PFSK-1 (cell line): ENCODE results near the gene ZNF609.

Experiments
- FOXP2 ChIP-seq: optimal IDR thresholded peaks from 2 replicates; pipeline ENCODE3; 2011; ENCODE audit warnings: borderline replicate concordance, control low read depth, inconsistent platforms; ENCODE audit not compliant: insufficient read depth; ENCODE audit errors: extremely low read length, extremely low read depth
- POLR2AphosphoS5 ChIP-seq: IDR thresholded peaks from 2 replicates; pipeline ENCODE4 v1.6.1; 2012; ENCODE audit warnings: low read depth, mild to moderate bottlenecking, control low read depth, low read length, moderate library complexity
- SIN3A ChIP-seq: IDR thresholded peaks from 2 replicates; pipeline ENCODE4 v1.6.1; 2012; ENCODE audit warnings: mild to moderate bottlenecking, low read length, moderate library complexity, borderline replicate concordance; ENCODE audit not compliant: insufficient read depth
- TAF1 ChIP-seq: IDR thresholded peaks from 2 replicates; pipeline ENCODE4 v1.6.1; 2012; ENCODE audit warnings: low read length, control low read depth, borderline replicate concordance; ENCODE audit not compliant: insufficient read depth
- TF ChIP-seq, protein P1 (sequence below), 2 experiments: IDR thresholded peaks; 2 replicates each; pipeline versions ENCODE4 v1.6.1 to v1.8.0; 2011 to 2012; ENCODE audit warnings: low read depth in 2 of 2, low read length in 2 of 2, control low read depth in 1 of 2, inconsistent platforms in 1 of 2, mild to moderate bottlenecking in 1 of 2, moderate library complexity in 1 of 2; ENCODE audit not compliant: insufficient read depth in 1 of 2

DNA sequence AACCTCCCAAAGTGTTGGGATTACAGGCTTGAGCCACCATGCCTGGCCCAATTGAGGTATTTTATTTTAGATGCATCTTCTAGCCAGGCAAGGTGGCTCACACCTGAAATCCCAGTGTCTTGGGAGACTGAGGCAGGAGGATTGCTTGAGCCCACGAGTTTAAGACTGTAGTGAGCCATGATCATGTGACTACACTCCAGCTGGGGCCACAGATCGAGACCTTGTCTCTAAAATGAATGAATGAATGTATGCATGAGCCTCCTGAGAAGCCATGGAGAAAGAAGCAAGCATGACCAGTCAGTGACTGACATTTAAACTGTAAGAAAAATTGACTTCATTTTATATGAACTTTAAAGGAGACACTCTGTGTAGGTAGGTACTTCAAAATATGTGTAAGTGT lies 105.7 kb downstream of the ZNF609 start:
- TF ChIP-seq TAF1: no peak
- TF ChIP-seq SIN3A: no peak
- TF ChIP-seq POLR2AphosphoS5: no peak
- TF ChIP-seq, protein P1, sequence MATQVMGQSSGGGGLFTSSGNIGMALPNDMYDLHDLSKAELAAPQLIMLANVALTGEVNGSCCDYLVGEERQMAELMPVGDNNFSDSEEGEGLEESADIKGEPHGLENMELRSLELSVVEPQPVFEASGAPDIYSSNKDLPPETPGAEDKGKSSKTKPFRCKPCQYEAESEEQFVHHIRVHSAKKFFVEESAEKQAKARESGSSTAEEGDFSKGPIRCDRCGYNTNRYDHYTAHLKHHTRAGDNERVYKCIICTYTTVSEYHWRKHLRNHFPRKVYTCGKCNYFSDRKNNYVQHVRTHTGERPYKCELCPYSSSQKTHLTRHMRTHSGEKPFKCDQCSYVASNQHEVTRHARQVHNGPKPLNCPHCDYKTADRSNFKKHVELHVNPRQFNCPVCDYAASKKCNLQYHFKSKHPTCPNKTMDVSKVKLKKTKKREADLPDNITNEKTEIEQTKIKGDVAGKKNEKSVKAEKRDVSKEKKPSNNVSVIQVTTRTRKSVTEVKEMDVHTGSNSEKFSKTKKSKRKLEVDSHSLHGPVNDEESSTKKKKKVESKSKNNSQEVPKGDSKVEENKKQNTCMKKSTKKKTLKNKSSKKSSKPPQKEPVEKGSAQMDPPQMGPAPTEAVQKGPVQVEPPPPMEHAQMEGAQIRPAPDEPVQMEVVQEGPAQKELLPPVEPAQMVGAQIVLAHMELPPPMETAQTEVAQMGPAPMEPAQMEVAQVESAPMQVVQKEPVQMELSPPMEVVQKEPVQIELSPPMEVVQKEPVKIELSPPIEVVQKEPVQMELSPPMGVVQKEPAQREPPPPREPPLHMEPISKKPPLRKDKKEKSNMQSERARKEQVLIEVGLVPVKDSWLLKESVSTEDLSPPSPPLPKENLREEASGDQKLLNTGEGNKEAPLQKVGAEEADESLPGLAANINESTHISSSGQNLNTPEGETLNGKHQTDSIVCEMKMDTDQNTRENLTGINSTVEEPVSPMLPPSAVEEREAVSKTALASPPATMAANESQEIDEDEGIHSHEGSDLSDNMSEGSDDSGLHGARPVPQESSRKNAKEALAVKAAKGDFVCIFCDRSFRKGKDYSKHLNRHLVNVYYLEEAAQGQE (IDR thresholded peaks at IDR 0.05; ENCODE audit: insufficient read depth in 1 of 2, low read depth in 2 of 2, low read length in 2 of 2): no peak
- no peak for TF ChIP-seq FOXP2
